ENCODE results near the gene GPRIN1. TPM values are rescaled to one million over a fixed set of nuclear protein-coding genes. Genes with fewer than 3 reads are reported as not detected.
"Not testable (repeated sequence)": the region's sequence is repeated elsewhere in the genome, so short reads cannot be mapped to it uniquely, and the experiment has no call there.

GPRIN1 gene
- total and polyA plus RNA-seq, 2 donors (not counting 1 experiment from before 2014, with no cell fraction given): 0.72 to 2.1 TPM

GRCh38 chr5:176592573-176592972, 17.4 kb downstream of the GPRIN1 start:
- no peaks in the 10 kb centered on the region for H3K79me2 ChIP-seq (ENCODE audit: control insufficient read depth, insufficient read depth, low read length)
- CTCF ChIA-PET: no interaction called here
- Mint-ChIP-seq H3K4me3 (no peak overlapping the region), H3K27ac (no peak overlapping the region), H3K9me3 (ENCODE audit: insufficient read depth) (no peaks in the 10 kb centered on the region), H3K27me3 (no peaks in the 10 kb centered on the region), H3K4me1 (peaks cover 7% of the 10 kb centered on the region)
- no peak for ATAC-seq (ENCODE audit: low read depth)
- H3K4me2 ChIP-seq (replicated peaks; ENCODE audit: low read depth, low read length, poor library complexity, severe bottlenecking): no peak overlapping the region
- H3K4me3 ChIP-seq (ENCODE audit: control extremely low read depth in 1 of 5, extremely low read depth in 1 of 5, insufficient read depth in 1 of 5, low read depth in 2 of 5, low read length in 4 of 5): no peak overlapping the region
- intact Hi-C loops (cut with micrococcal nuclease): no loop called here
- H2AFZ ChIP-seq (ENCODE audit: insufficient read depth, low read depth, low read length, poor library complexity, severe bottlenecking): no peak overlapping the region
- H3K9me3 ChIP-seq (ENCODE audit: control extremely low read depth in 1 of 3, control insufficient read depth in 2 of 3, insufficient read depth in 1 of 3, low read length in 2 of 3): peaks cover 0 to 12% (median 0%) of the 10 kb centered on the region in 3 donors
- no peak overlapping the region for H3K27ac ChIP-seq (ENCODE audit: low read length in 2 of 2)
- WGBS (ENCODE audit: insufficient coverage): no CpG with 5 or more reads among the region's 3 CpGs
- H4K20me1 ChIP-seq (ENCODE audit: control insufficient read depth, insufficient read depth, low read length, poor library complexity, severe bottlenecking): no peaks in the 10 kb centered on the region
- H3K27me3 ChIP-seq (replicated peaks in 1 of 4; ENCODE audit: control extremely low read depth in 1 of 4, control insufficient read depth in 3 of 4, insufficient read depth in 4 of 4, low read length in 3 of 4): peaks cover 0 to 10% (median 3%) of the 10 kb centered on the region in 4 experiments
- POLR2A ChIA-PET: no interaction called here
- no peaks in the 10 kb centered on the region for H3K36me3 ChIP-seq (replicated peaks in 1 of 2; ENCODE audit: control extremely low read depth in 1 of 2, control insufficient read depth in 1 of 2, extremely low read depth in 1 of 2, insufficient read depth in 2 of 2, low read length in 1 of 2)
- peaks cover 0 to 9% of the 10 kb centered on the region in 2 donors for H3K4me1 ChIP-seq (ENCODE audit: control insufficient read depth in 2 of 2, insufficient read depth in 2 of 2, low read length in 2 of 2)
- TF ChIP-seq CTCF (IDR thresholded peaks at IDR 0.05): no peak
- DNase-seq: no peak
- H3K9ac ChIP-seq (ENCODE audit: low read length): no peak overlapping the region

- H3K4me3 ChIP-seq (ENCODE audit: control extremely low read depth in 1 of 5, extremely low read depth in 1 of 5, insufficient read depth in 1 of 5, low read depth in 2 of 5, low read length in 4 of 5); H3K9ac ChIP-seq (ENCODE audit: low read length); H2AFZ ChIP-seq (ENCODE audit: insufficient read depth, low read depth, low read length, poor library complexity, severe bottlenecking); H3K4me1 Mint-ChIP-seq; H3K27me3 ChIP-seq (replicated peaks in 1 of 4; ENCODE audit: control extremely low read depth in 1 of 4, control insufficient read depth in 3 of 4, insufficient read depth in 4 of 4, low read length in 3 of 4); H3K27ac Mint-ChIP-seq; DNase-seq; H3K4me3 Mint-ChIP-seq; ATAC-seq (ENCODE audit: low read depth); CTCF ChIA-PET; H3K36me3 ChIP-seq (replicated peaks in 1 of 2; ENCODE audit: control extremely low read depth in 1 of 2, control insufficient read depth in 1 of 2, extremely low read depth in 1 of 2, insufficient read depth in 2 of 2, low read length in 1 of 2); H3K4me2 ChIP-seq (replicated peaks; ENCODE audit: low read depth, low read length, poor library complexity, severe bottlenecking); H4K20me1 ChIP-seq (ENCODE audit: control insufficient read depth, insufficient read depth, low read length, poor library complexity, severe bottlenecking); H3K4me1 ChIP-seq (ENCODE audit: control insufficient read depth in 2 of 2, insufficient read depth in 2 of 2, low read length in 2 of 2); H3K27ac ChIP-seq (ENCODE audit: low read length in 2 of 2); H3K27me3 Mint-ChIP-seq; H3K79me2 ChIP-seq (ENCODE audit: control insufficient read depth, insufficient read depth, low read length); intact Hi-C loops (cut with micrococcal nuclease); POLR2A ChIA-PET; H3K9me3 Mint-ChIP-seq (ENCODE audit: insufficient read depth): not testable (repeated sequence)
- WGBS (ENCODE audit: insufficient coverage): 79% methylated on average over 2 of the region's 2 CpGs
- peaks cover 0 to 12% (median 0%) of the 10 kb centered on the region in 3 donors for H3K9me3 ChIP-seq (ENCODE audit: control extremely low read depth in 1 of 3, control insufficient read depth in 2 of 3, insufficient read depth in 1 of 3, low read length in 2 of 3)
These were observed 18.3 kb downstream of the GPRIN1 start for GRCh38 chr5:176591667-176592066.

Measured in B cell (primary cell).